HUES48 (cell line): Measurements from ENCODE around the gene FEM1B.

Experiments used
- H3K27ac ChIP-seq: one replicate; pipeline ENCODE4 v1.7.0; 2013; ENCODE audit warnings: low read depth, low read length, inconsistent platforms
- H3K27me3 ChIP-seq: 2 replicates; pipeline ENCODE4 v1.6.1; 2013; ENCODE audit warnings: mild to moderate bottlenecking, low read length; ENCODE audit not compliant: control insufficient read depth, insufficient read depth
- H3K36me3 ChIP-seq: 2 replicates; pipeline ENCODE4 v1.6.1; 2013; ENCODE audit warnings: low read length; ENCODE audit not compliant: control insufficient read depth, insufficient read depth
- H3K4me1 ChIP-seq: 2 replicates; pipeline ENCODE4 v1.6.1; 2013; ENCODE audit warnings: mild to moderate bottlenecking, low read length; ENCODE audit not compliant: control insufficient read depth, insufficient read depth
- H3K4me3 ChIP-seq: 2 replicates; pipeline ENCODE4 v1.5.1; 2013; ENCODE audit warnings: mild to moderate bottlenecking, low read depth, low read length
- H3K9ac ChIP-seq: 2 replicates; pipeline ENCODE4 v1.6.1; 2013; ENCODE audit warnings: mild to moderate bottlenecking, low read depth, low read length, moderate library complexity
- H3K9me3 ChIP-seq: 2 replicates; pipeline ENCODE4 v1.6.1; 2013; ENCODE audit warnings: low read length; ENCODE audit not compliant: control insufficient read depth, insufficient read depth

The FEM1B gene

DNA sequence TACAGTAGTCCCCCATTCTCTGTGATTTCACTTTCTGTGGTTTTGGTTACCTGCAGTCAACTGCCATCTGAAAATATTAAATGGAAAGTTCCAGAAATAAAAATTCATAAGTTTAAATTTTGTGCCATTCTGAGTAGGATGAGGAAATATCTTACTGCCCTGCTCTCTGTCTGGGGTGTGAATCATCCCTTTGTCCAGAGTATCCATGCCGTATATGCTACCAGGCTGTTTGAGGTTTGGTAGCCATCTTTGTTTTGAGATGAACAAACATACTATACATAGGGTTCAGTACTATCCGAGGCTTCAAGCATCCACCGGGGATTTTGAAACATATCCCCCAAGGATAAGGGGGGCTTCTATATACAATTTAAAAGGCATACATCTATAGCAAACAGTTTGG is 16.3 kb upstream of the FEM1B start:
- Histone ChIP-seq H3K4me1 (peaks cover 49% of the 10 kb centered on the region), H3K27ac (no peak overlapping the region), H3K9me3 (no peaks in the 10 kb centered on the region), H3K9ac (no peak overlapping the region), H3K36me3 (no peaks in the 10 kb centered on the region), H3K27me3 (no peaks in the 10 kb centered on the region), H3K4me3 (no peak overlapping the region)

DNA sequence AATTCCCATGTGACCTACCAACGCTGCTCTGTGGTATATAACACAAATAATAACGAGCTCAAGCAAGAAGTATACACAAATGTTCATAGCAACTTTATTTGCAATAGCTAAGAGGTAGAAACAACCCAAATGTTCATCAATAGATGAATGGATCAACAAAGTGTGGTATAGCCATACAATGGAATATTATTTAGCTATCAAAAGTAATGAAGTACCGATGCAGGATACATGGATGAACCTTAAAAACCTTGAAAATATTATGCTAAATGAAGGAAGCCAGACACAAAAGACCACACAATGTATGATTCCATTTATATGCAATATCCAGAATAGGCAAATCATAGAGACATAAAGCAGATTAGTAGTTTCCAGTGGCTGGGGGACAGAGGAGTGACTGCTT is 15.6 kb upstream of the FEM1B start:
- no peaks in the 10 kb centered on the region for H3K9me3 ChIP-seq
- peak overlapping the region; percentile 83 for H3K27ac ChIP-seq
- H3K9ac ChIP-seq: no peak overlapping the region
- H3K36me3 ChIP-seq: no peaks in the 10 kb centered on the region
- peaks cover 48% of the 10 kb centered on the region for H3K4me1 ChIP-seq
- no peaks in the 10 kb centered on the region for H3K27me3 ChIP-seq
- H3K4me3 ChIP-seq: no peak overlapping the region

DNA sequence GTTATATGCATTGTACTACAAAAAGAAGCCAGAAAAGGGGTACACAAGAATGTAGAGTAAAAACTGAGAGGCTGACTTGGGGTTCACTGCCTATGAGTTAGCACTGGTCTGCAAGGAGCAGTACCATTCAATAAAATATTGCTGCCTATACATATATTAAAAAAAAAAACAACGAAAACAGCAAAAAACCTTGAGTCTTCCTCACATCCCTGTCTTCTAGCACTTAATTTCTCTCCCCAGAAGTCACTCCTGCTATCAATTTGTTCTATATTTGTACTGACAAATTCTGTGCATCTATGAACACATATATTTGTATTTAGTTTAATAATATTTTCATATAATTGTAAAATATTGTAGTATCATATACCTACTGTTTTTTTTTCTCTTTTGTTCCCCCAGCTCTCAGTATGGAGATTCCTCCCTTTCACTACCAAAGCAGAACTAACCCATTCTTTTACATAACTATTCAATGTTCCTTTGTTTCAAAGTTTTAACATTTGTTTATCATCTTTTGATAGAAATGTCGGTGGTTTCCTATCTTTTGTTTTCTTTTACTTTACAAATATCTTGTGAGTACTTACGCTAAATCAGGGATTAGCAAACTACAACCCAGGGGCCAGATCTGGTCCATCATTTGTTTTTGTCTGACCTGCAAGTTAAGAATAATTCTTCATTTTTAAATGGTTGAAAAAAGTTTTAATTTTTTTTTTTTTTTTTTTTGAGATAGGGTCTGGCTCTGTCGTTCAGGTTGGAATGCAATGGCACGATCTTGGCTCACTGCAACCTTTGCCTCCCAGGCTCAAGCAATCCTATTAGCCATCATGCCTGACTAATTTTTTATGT is 14.8 kb upstream of the FEM1B start:
- Histone ChIP-seq H3K27ac (peak overlapping the region; percentile 83), H3K4me1 (peaks cover 45% of the 10 kb centered on the region), H3K4me3 (no peak overlapping the region; the same call in 1 of the 2 replicates), H3K36me3 (no peaks in the 10 kb centered on the region), H3K9ac (no peak overlapping the region), H3K9me3 (no peaks in the 10 kb centered on the region), H3K27me3 (no peaks in the 10 kb centered on the region)

DNA sequence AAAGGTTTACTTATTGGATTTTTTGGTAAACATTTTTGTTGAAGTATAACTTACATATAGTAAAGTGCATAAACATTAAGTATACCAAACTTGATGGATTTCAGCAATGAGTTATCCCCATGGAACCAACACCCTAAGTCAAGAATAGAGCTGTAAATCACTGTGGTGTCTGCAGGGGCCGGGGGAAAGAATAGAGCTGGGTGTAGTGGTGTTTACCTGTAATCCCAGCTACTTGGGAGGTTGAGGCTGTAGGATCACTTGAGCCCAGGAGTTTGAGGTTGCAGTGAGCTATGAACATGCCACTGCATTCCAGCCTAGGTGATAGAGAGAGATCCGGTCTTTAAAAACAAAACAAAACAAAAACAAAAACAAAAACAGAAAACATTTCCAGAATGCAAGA is 13.3 kb upstream of the FEM1B start:
- Histone ChIP-seq H3K4me1 (peaks cover 45% of the 10 kb centered on the region), H3K4me3 (peak overlapping the region; percentile 45), H3K27me3 (no peaks in the 10 kb centered on the region), H3K27ac (peak overlapping the region; percentile 44), H3K9ac (no peak overlapping the region), H3K36me3 (no peaks in the 10 kb centered on the region), H3K9me3 (no peaks in the 10 kb centered on the region)

DNA sequence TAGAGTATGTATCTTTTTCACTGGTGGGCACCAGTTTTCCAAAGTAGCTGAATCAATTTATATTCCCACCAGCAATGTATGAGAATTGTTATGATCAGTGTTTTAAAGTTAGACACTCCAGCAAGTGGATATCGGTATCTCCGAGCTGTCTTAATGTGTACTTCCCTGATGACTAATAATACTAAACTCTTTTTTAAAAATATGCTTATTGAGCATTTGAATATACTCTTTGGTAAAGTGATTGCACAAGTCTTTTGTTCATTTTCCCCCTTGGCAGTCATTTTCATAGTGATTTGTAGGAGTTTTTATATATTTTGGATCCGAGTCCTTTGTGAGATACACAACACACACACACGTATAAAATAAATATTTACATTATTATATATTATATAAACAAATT is 12.5 kb upstream of the FEM1B start:
- H3K27me3 ChIP-seq: no peaks in the 10 kb centered on the region
- peak overlapping the region; percentile 45 for H3K4me3 ChIP-seq
- no peaks in the 10 kb centered on the region for H3K9me3 ChIP-seq
- H3K9ac ChIP-seq: no peak overlapping the region
- peak overlapping the region; percentile 44 for H3K27ac ChIP-seq
- H3K36me3 ChIP-seq: no peaks in the 10 kb centered on the region
- H3K4me1 ChIP-seq: peaks cover 45% of the 10 kb centered on the region

DNA sequence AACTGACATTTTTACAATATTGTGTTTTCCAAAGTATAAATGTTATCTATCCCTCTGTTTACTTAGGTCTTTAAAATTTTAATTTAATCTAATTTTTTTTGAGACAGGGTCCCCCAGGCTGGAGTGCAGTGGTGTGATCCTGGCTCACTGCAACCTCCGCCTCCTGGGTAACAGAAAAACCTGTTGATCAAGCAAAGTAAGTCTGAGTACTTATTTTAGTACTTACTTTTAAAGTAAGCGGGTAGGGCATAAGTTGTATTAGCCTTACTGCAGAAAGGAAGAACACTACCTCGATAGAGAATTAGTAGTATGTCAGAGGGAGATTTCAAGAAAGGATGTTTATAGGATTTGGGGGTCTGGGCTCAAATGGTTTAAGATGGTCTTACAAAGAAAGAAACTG is 11.9 kb upstream of the FEM1B start:
- H3K4me1 ChIP-seq: peaks cover 45% of the 10 kb centered on the region
- H3K4me3 ChIP-seq: peak overlapping the region; percentile 6; the same call in 1 of the 2 replicates
- H3K9ac ChIP-seq: no peak overlapping the region
- H3K9me3 ChIP-seq: no peaks in the 10 kb centered on the region
- H3K27me3 ChIP-seq: no peaks in the 10 kb centered on the region
- H3K36me3 ChIP-seq: no peaks in the 10 kb centered on the region
- H3K27ac ChIP-seq: no peak overlapping the region

DNA sequence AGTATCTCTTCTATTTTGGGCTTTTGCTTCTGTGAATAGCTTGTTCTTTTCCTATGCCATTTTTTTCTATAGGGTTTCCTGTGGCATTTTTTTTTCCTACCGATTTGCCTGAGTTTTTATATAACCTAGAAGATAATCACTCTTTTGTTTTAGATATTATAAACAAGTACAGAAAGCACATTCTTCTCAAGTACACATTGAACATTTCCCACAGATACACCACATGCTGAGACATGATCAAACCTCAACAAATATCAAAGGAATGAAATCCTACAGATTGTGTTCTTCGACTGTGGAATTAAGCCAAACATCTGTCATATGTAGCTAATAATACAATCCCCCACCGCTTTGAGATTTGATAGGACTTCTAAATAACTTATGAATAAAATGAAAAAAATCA is 9.1 kb upstream of the FEM1B start:
- Histone ChIP-seq H3K36me3 (no peaks in the 10 kb centered on the region), H3K9ac (no peak overlapping the region), H3K4me3 (no peak overlapping the region), H3K4me1 (peaks cover 50% of the 10 kb centered on the region), H3K27ac (no peak overlapping the region), H3K9me3 (no peaks in the 10 kb centered on the region), H3K27me3 (no peaks in the 10 kb centered on the region)

DNA sequence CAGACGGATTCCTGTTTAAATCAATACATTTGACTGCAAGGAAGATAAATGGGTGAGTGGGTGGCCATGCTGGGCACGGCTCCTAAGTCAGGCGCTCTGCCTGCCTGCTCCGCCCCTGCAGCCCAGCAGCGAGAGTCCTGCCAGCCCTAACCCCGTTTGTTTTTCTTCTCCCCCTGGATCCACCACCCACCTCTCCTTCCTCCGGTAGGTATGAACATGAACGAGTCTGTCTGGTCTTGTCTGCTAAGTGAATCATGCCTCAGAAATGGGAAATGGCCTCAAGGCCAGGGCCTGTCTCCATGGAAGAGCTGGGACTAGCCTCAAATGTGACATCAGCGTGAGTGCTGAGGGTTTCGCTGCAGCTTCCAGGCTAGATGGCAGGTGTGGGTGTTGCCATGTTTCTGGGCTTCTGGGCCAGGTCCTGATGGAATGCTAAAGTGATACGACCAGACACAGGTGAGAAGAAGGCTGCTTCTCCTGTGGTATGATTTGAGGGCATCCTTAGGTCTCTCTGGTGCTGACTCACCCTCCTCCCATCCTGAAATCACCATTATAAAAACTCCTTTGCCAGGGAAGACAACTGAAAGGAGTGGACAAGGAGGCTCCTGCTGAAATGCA is 5.6 kb upstream of the FEM1B start:
- no peak overlapping the region for H3K4me3 ChIP-seq
- H3K9ac ChIP-seq: 0 out of 2 replicates have a peak overlapping the region, but pooled peaks have one; percentile 20
- no peaks in the 10 kb centered on the region for H3K36me3 ChIP-seq
- peaks cover 24% of the 10 kb centered on the region for H3K4me1 ChIP-seq
- no peaks in the 10 kb centered on the region for H3K9me3 ChIP-seq
- no peaks in the 10 kb centered on the region for H3K27me3 ChIP-seq
- peak overlapping the region; percentile 5 for H3K27ac ChIP-seq

DNA sequence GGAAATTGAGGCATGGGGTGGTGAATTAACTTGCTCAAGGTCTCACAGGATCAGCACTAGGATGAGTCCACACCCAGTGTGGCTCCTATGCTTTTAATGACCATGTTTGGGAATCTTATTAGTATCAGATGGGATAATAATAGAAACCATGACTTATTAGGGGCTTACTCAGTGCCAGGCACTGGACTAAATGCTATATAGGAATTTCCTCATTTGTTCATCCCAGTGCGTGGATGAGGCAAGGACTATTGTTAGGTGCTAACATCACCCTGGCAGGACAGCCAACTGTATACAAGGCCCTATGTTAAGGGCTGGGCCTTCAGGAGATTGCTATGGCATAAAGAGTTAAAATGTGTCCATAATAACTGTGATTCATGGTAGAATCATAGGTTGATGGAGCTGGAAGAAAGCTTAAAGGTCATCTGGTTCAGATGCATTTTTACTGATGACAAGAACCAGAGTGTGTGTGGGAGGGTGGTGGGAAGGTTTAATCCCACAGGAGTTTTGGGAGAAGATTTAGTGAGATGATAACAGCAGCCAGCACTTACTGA is 4.7 kb upstream of the FEM1B start:
- H3K4me3 ChIP-seq: no peak overlapping the region
- H3K9ac ChIP-seq: no peak overlapping the region

DNA sequence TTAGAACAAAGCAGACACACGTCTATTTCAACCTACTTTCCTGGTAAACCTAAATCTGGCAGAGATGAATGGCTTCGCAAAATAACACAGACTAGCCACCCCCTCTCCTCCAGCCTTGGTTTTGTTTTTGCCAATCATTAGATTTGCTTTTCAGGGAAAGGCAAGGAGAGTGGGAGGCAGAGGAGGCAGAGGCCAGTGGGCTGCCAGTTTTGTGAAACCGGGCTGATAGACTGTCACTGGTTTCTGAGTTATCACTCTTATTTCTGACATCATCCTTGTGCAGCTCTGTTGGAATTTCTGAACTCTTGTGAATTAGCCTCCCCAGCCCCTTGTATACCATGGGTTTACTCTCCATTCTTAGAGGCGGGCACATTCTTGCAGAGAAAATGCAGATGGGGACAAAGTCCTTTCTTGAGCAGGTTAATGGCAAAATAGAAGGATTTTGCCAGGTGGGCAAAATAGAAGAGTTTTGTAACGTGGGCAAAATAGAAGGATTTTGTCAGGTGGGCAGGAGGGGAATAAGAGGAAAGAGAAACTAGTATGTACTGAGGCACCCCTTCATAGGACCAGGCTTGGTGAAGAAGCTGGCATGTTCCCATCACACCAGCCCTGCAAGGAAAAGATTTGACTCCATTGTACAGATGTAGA is 3.2 kb upstream of the FEM1B start:
- no peak overlapping the region for H3K4me3 ChIP-seq
- peaks cover 29% of the 10 kb centered on the region for H3K4me1 ChIP-seq
- no peaks in the 10 kb centered on the region for H3K9me3 ChIP-seq
- H3K36me3 ChIP-seq: no peaks in the 10 kb centered on the region
- H3K27ac ChIP-seq: peak overlapping the region; percentile 11
- H3K27me3 ChIP-seq: no peaks in the 10 kb centered on the region
- no peak overlapping the region for H3K9ac ChIP-seq

More for the DNA sequence above, 4.7 kb upstream of the FEM1B start:
- Histone ChIP-seq H3K4me1 (peaks cover 25% of the 10 kb centered on the region), H3K36me3 (no peaks in the 10 kb centered on the region), H3K27me3 (no peaks in the 10 kb centered on the region), H3K9me3 (no peaks in the 10 kb centered on the region), H3K27ac (no peak overlapping the region)
